NCI-H2081 treated with DMSO at 0.1 percent for 48 hours (cell line): ENCODE data around the gene GPC1.

Experiments used
- DNase-seq: peaks from one replicate; lab custom pipeline; 2025; lab: John Stamatoyannopoulos, UW

GPC1 gene

DNA sequence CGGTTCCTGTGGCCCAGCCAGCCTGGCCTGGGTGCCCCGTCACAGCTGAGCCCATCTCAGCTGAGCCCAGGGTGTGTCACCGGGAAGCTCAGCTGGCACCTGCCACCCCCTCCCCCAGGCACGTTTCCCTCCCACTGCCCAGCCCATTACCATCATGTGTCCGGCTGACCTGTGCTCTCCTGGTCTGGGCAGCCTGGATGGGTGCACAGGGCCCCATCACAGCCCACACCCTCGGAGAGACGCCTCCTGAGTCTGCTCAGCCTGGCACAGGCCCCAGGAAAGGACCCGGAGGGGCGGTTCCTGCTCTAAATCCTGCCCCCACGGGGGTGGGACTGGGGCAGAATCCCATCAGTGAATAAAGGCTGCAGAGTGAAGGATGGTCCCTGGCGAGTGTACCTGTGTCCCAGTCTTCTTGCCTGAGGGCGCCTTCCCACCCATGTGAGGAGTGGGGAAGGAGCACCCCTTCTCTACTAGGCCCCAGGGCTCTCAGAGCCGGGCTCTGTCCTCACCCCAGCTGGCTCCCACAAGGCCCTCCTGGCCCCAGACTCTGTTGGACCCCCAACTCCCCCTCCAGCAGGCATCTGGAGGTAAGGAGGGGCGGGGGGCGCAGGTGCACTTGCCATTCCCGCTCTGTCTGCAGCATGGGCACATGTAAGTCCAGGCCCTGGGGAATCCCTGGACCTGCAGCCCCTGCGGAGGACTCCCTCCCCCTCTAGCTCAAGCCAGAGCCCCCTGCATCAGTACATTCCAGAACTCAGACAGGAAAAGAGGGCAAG is 21.2 kb downstream of the GPC1 start:
- no peak for DNase-seq

GRCh38 chr2:240457223-240458043 is 22.0 kb downstream of the GPC1 start:
- DNase-seq: no peak

GRCh38 chr2:240458044-240458899 is 22.8 kb downstream of the GPC1 start:
- DNase-seq: no peak

- no peak for DNase-seq
Measured at GRCh38 chr2:240458900-240459391, 23.5 kb downstream of the GPC1 start.

DNA sequence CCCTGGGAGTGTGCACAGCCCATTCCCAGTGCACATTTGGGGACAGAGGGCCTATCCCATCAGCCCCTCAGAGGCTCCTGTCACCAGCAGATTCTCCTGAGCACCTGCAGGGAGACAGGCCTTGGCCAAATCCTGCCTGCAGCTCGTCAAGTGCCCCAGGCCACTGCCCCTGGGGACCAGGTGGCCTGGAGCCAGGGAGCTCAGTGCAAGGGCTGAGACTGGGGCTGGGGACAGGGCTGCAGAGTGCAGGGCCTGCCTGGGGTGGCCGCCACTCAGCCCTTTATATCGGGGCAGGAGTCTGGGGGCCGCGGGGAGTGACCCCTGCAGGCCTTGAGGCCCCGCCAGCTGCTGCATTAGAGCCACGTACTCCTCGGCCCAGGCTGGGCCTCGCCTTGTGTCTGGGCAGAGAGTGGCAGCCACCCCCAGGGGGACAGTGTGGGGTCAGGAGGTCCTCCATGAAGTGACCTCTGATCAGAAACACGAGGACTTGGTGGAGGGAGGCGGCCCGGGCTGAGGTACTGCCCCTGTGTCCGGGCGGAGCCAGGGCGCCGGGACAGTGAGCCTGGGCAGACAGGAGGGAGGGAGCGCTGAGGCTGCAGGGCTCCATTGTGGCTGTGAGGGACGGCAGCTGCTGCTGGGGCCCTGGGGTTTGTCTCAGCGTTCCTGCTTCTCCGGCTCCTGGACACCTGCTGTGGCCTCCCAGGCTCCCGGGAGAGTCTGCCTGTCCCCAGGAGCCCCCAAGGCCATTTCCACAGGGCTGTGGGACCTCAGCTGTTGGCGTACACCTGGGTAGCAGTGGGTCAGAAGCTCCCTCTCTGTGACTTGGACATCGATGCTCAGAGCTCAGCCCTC is 24.2 kb downstream of the GPC1 start:
- DNase-seq: no peak

DNA sequence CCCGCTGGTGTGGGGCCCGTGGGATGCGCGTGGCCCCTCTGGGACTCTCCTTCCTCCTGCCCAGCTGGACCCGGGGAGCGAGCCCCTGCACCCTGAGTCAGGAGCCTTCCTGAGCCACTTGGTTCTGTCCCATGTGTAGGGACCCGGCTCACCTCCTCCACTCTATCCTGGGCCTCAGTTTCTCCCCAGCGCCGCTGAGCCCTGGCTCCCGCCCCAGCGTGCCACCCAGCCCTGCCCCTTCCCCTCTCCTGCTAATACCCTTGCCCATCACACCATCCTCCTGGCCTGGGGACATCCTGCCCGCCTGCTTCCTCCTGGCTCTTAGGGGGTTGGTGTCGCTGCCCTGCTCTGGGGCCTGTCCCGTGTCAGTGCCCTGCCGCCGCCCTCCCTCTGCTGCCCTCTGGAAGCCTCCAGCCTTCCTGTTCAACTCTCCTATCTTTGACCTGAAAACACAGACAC is 24.8 kb downstream of the GPC1 start:
- no peak for DNase-seq

- no peak for DNase-seq
Measured at GRCh38 chr2:240460781-240461431, 25.4 kb downstream of the GPC1 start.

DNA sequence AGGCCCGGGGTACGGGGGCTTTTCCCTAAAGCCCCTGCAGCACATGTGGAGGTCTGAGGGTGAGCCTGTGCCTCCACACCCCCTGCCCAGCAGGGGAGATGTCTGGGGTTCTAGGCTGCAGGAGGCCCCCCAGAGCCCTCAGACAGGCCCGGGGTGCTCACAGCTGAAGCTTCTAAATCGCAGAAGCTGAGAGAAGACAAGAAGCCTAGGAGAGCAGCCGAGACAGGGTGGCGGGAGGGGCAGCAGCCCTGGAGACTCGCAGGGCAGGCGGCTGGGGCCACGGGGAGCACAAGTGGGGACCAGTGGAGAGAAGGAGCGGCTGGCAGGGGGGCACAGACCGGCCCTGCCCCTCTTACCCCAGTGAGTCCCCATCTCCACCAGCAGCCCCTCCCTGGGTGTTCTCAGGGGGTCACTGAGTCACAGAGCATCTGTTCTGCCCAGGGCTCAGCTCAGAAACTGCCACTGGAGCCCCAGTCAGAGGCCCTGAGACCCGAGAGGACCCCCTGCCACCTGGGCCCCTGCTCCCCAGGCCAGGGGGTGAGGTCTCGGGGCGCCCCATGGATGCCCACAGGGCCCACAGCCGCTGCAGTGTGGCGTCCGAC is 26.1 kb downstream of the GPC1 start:
- no peak for DNase-seq

- DNase-seq: no peak
Measured at GRCh38 chr2:240462073-240462706, 26.7 kb downstream of the GPC1 start.

DNA sequence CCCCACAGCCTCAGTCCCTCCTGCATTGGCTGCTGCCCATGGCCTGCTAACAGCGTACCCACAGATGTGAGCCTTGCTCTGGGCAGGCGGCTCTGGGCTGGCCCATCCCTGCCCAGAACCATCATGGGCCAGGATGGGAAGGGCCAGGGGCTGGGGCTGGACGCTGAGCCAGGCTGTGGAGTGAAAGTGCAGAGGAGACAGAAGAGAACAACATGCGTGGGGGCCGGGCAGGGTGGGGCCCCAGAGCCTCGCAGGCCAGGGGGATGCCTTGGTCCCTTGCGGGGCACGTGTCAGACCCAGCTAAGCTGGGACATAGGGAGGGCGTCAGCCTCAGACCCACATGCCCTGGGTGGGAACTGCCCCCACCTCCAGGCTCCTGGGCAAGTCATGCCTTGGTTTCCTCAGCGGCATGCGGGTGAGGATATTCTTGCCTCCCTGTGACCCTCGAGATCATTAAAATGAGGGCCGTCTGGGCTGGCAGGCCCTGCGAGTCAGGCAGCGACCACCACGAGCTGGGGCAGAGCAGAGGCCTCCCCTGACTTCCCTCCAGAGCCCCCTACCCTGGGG is 27.3 kb downstream of the GPC1 start:
- DNase-seq: no peak

DNA sequence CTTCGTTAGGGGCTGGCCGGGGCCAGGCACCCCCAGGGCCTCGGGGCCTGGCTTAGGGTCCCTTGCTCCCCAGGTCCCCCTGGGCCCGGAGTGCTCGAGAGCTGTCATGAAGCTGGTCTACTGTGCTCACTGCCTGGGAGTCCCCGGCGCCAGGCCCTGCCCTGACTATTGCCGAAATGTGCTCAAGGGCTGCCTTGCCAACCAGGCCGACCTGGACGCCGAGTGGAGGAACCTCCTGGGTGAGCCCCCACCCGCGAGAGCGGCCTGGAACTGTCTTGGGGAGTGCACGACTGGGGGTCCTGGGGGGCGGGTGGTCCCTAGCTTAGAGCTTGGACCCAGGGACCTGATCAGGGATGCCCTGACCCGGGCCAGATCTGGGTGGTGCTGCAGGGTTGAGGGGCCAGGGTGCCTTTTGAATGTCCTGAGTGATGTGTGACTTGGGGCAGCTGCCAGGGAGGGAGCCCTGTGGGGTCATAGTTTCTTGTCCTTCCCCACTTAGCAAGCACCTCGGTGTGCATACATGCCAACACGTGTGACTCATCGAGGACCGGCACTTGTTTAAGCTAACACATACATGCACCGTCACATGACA is 27.9 kb downstream of the GPC1 start:
- DNase-seq: no peak

DNA sequence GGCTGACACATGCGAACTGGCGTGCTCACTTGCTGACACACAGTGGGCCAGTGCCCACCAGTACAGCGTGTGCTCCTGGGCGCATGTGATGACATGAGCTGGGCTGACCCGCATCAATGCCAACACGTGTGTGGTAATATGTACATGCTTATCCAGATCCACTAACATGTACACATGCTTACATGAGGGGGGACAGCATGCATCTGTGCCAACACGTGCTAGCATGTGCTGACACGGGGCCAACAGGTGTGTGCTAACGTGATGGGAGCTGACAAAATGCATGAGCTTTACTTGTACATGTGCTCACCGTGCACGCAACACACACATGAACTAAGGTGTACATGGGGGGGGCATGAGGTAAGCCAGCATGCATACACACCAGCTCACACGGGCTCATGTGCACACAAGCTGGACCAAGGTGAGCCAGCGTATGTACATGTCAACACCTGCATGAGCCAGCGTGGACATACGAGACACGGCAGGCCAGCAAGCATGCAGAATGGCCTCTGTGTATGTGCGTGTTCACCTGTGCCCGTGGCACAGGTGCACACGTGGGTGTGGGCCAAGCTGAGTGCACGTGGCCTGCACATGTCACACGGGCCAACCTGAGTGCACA is 28.5 kb downstream of the GPC1 start:
- DNase-seq: no peak

DNA sequence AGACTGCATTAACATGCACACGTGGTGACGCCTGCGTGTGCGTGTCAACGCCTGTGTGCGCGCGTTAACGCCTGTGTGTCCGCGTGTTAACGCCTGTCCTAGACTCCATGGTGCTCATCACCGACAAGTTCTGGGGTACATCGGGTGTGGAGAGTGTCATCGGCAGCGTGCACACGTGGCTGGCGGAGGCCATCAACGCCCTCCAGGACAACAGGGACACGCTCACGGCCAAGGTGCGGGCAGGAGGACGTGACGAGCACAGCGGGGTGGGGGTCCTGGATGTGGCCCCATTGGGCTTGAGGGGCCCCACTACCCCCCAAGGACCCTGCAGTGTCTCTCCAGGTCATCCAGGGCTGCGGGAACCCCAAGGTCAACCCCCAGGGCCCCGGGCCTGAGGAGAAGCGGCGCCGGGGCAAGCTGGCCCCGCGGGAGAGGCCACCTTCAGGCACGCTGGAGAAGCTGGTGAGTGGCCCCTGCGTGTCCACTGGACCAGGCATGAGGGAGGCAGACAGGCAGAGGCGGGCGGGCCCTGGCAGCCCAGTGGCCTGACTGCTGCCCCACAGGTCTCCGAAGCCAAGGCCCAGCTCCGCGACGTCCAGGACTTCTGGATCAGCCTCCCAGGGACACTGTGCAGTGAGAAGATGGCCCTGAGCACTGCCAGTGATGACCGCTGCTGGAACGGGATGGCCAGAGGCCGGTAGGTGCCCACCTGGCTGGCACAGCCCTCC is 29.2 kb downstream of the GPC1 start:
- no peak for DNase-seq

DNA sequence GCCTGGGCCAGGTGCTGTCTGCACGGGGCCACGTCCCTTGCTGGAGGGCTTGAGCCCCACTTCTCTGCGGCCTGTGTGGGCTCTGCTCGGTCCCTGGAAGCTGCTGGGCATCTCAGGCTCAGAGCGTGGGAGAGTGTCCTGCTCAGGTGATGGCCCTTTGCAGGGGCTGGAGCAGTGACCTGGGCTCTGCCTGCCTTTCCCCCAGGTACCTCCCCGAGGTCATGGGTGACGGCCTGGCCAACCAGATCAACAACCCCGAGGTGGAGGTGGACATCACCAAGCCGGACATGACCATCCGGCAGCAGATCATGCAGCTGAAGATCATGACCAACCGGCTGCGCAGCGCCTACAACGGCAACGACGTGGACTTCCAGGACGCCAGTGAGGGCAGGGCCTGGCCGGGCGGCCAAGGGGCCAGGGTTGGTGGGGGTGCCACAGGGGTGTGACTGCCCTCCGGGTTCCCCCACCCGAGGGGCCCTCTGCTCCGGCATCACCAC is 29.9 kb downstream of the GPC1 start:
- DNase-seq: no peak

- no peak for DNase-seq
Measured at GRCh38 chr2:240465765-240466578, 30.5 kb downstream of the GPC1 start.

GRCh38 chr2:240466579-240467148 is 31.2 kb downstream of the GPC1 start:
- no peak for DNase-seq
